Ovary (tissue), 9 donors: Measurements from ENCODE around the gene CCNE1. TPM values are rescaled to one million over a fixed set of nuclear protein-coding genes. Genes with fewer than 3 reads are reported as not detected.
"Not testable (repeated sequence)": the region's sequence is repeated elsewhere in the genome, so short reads cannot be mapped to it uniquely, and the experiment has no call there.

Experiments used
- DNase-seq, 5 donors: peaks; one replicate each; pipeline ENCODE4 v3.0.0-alpha.2; 2019 to 2020
- H3K27ac ChIP-seq, 2 donors: fragments of 200-600 bp; one replicate each; pipeline versions ENCODE4 v1.5.1 to v1.8.0; 2019 to 2022
- H3K27me3 ChIP-seq: fragments of 200-600 bp; one replicate; pipeline ENCODE4 v1.8.0; 2022
- H3K36me3 ChIP-seq: fragments of 200-600 bp; sonication (generic); one replicate; pipeline ENCODE4 v1.5.1; 2019
- H3K4me1 ChIP-seq: one replicate; pipeline ENCODE4 v1.8.1; 2013; ENCODE audit warnings: mild to moderate bottlenecking, moderate library complexity; ENCODE audit not compliant: insufficient read depth
- H3K4me3 ChIP-seq: fragments of 200-600 bp; sonication (generic); one replicate; pipeline ENCODE4 v1.5.1; 2017
- H3K9me3 ChIP-seq, 2 donors: fragments of 200-600 bp in 1 of 2; sonication (generic) in 1 of 2; one replicate each; pipeline versions ENCODE4 v1.5.1 to v1.8.1; 2013 to 2019; ENCODE audit warnings: mild to moderate bottlenecking in 1 of 2, moderate library complexity in 1 of 2
- EP300 ChIP-seq: sonication (generic); formaldehyde crosslinking; IDR thresholded peaks from one replicate; pipeline ENCODE4 v1.6.1; 2017; ENCODE audit warnings: antibody characterized with exemption
- POLR2A ChIP-seq: fragments of 450-650 bp; IDR thresholded peaks from one replicate; pipeline ENCODE4 v1.6.1; 2017; ENCODE audit warnings: antibody characterized with exemption, mild to moderate bottlenecking, moderate library complexity
- WGBS, 3 donors: extraction: QIAGEN DNeasy Blood & Tissue Kit in 1 of 3; methylation state at CpG; one replicate each; pipeline versions ENCODE4 v1.1.5 to v1.1.7; 2013 to 2017; 5-methylcytosine and 5-hydroxymethylcytosine counted together
- intact Hi-C, 4 donors: fragments of 100-400 bp; cut with DNase I; formaldehyde crosslinking; loops; one replicate each; pipeline versions ENCODE4 v1.11.0 to v1.15.1; 2022 to 2023
- polyA plus RNA-seq, 2 donors: library from polyadenylated mRNA; stranded (reverse); fragments of 200-250 nt in 1 of 2; fragments of 350-450 nt in 1 of 2; fragmentation: Illumina TruSeq in 1 of 2; extraction: RNeasy Lipid Tissue Mini Kit (QIAGEN cat#74804) in 1 of 2; gene quantifications; one replicate each; pipeline ENCODE4 v1.2.3, GENCODE V29; 2013 to 2014
- total RNA-seq, 7 donors: library from RNA; depleted of rRNA in 2 of 7; stranded (reverse); fragments of >200 nt in 2 of 7; fragmentation: NEBNext Ultra II Directional in 3 of 7; extraction: Animal tissue kit (Norgen Biotek cat#: 25700) in 3 of 7; gene quantifications; one replicate each; pipeline versions ENCODE4 v1.1.0 to v1.2.4, GENCODE V29; 2016 to 2023
- TF ChIP-seq, protein P1 (sequence below), 3 donors: fragments of 450-650 bp in 2 of 3; fragments of 200-600 bp in 1 of 3; IDR thresholded peaks; one replicate each; pipeline versions ENCODE4 v1.5.1 to v1.8.0; 2016 to 2022; ENCODE audit warnings: antibody characterized with exemption in 3 of 3, mild to moderate bottlenecking in 1 of 3
- donor health status: DM: no; HTN: no; CAD: no; lungs with moderate emphysema.
- donor health status: DM: no; HTN: no; CAD: no.
- donor health status: Bipolar disorder and iron deficiency.
- donor health status: DM: yes; HTN: yes; CAD: no.
- donor health status: DM: no; HTN: no; CAD: no.
- donor health status: DM: yes; HTN: yes; CAD: no.

The CCNE1 gene
- total and polyA plus RNA-seq, 9 donors, result 0.36 to 2.7 (median 0.98) TPM

DNA sequence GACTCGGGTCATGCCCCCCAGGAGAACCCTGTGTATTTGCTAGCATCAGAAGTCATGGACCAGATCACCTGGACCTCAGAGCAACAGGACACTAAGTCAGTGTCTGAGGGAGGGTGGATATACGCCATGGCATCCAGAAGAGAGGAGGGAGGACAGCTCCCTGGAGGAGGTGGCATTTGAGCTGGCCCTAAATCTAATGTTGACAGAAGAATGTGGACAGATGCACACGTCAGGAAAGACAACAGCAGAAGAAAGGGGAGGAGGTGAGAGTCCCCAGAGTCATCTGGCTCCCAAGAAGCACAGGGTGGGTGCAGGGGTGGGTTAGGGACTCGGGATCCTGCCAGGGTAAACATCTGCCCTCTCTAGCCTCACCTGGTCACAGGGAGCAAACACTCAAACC lies 24.5 kb upstream of the CCNE1 start:
- TF ChIP-seq POLR2A (no peak), EP300 (no peak)
- TF ChIP-seq, protein P1, sequence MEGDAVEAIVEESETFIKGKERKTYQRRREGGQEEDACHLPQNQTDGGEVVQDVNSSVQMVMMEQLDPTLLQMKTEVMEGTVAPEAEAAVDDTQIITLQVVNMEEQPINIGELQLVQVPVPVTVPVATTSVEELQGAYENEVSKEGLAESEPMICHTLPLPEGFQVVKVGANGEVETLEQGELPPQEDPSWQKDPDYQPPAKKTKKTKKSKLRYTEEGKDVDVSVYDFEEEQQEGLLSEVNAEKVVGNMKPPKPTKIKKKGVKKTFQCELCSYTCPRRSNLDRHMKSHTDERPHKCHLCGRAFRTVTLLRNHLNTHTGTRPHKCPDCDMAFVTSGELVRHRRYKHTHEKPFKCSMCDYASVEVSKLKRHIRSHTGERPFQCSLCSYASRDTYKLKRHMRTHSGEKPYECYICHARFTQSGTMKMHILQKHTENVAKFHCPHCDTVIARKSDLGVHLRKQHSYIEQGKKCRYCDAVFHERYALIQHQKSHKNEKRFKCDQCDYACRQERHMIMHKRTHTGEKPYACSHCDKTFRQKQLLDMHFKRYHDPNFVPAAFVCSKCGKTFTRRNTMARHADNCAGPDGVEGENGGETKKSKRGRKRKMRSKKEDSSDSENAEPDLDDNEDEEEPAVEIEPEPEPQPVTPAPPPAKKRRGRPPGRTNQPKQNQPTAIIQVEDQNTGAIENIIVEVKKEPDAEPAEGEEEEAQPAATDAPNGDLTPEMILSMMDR (IDR thresholded peaks at IDR 0.05), result no peak
- H3K27me3 ChIP-seq, result no peaks in the 10 kb centered on the region
- H3K27ac ChIP-seq, result no peak overlapping the region
- no peaks in the 10 kb centered on the region for H3K9me3 ChIP-seq
- intact Hi-C loops, result no loop called here
- no peak overlapping the region for H3K4me3 ChIP-seq
- WGBS, 3 donors, result 68 to 80% (median 73%) methylated on average over 4 of the region's 4 CpGs
- H3K4me1 ChIP-seq, result no peaks in the 10 kb centered on the region
- no peaks in the 10 kb centered on the region for H3K36me3 ChIP-seq
- DNase-seq, result no peak

DNA sequence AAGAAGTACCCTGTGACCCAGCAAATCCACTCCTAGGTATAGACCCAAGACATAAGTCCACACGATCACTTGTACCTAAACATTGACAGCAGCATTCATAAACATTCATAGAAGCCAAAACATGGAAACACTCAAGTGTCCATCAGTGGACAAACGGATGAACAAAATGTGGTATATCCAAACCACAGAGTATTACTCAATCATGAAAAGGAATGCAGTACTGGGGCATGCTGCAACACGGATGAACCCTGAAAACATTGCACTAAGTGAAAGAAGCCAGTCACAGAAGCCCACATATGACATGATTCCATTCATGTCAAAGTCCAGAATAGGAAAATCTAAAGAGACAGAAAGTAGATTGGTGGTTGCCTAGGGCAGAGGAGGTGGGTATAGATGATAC lies 22.8 kb upstream of the CCNE1 start:
- 87 to 89% (median 88%) methylated on average over 3 of the region's 3 CpGs for WGBS, 3 donors
- TF ChIP-seq POLR2A (no peak), EP300 (no peak)
- TF ChIP-seq, protein P1 (IDR thresholded peaks at IDR 0.05), result no peak
- Histone ChIP-seq H3K4me1 (no peaks in the 10 kb centered on the region), H3K27ac (no peak overlapping the region), H3K36me3 (no peaks in the 10 kb centered on the region), H3K27me3 (no peaks in the 10 kb centered on the region), H3K9me3 (no peaks in the 10 kb centered on the region), H3K4me3 (no peak overlapping the region)
- no peak for DNase-seq
- intact Hi-C loops, result no loop called here

DNA sequence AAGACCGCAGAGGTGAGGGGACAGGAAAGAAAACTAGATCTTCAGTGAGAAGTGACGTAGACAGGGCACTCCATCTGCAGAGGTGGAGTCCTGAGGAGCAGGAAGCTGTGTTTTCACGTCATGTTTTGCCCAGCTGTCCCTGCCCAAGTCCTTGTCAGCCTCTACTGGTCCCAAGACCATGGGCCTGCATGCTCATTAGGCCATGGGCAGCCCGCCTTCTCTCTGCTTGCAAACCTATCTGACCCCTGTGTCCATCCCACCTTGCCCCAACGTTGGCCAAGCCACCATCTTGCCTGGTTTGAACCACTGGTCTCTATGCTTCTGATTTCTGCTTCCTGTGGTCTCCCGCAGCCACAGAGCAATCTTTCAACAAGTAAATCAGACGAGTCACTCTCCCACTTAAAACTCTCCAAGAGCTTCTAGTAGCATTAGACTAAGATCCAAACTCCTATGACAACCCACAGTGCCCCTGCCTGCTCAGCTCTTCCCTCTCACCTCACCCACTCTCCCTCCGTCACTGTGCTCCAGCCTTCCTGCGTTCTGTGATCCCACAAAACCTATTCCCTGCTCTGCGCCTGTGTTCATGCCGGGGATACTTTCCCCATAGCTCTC lies 18.6 kb upstream of the CCNE1 start:
- Histone ChIP-seq H3K27me3 (no peaks in the 10 kb centered on the region), H3K4me1 (no peaks in the 10 kb centered on the region), H3K4me3 (no peak overlapping the region), H3K27ac (no peak overlapping the region), H3K9me3 (no peaks in the 10 kb centered on the region), H3K36me3 (no peaks in the 10 kb centered on the region)
- intact Hi-C loops, result loop anchor here in 1 of 4 donors (10.0 kb wide), 1 partner anchor 578 kb away; the partner anchor contains the start of gene UQCRFS1
- DNase-seq, result no peak
- no peak for TF ChIP-seq POLR2A
- TF ChIP-seq, protein P1 (IDR thresholded peaks at IDR 0.05), result no peak
- TF ChIP-seq EP300, result no peak
- WGBS, 3 donors, result 87 to 91% (median 91%) methylated on average over 11 of the region's 11 CpGs

DNA sequence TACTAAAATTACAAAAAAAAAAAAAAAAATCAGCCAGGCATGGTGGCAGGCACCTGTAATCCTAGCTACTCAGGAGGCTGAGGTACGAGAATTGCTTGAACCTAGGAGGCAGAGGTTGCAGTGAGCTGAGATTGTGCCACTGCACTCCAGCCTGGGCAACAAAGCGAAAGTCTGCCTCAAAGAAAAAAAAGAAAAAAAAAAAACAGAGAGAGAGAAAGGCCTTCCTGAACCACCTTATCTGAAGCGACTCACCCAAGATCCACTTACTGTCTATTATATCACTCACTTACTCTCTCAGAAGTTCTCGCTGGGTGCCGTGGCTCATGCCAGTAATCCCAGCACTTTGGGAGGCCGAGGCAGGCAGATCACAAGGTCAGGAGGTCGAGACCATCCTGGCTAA lies 17.3 kb upstream of the CCNE1 start:
- 87 to 89% (median 87%) methylated on average over 7 of the region's 7 CpGs for WGBS, 3 donors
- intact Hi-C loops, result loop anchor here in 1 of 4 donors (10.0 kb wide), 1 partner anchor 580 kb away; the partner anchor contains the start of gene UQCRFS1
- not testable (repeated sequence) for H3K9me3 ChIP-seq, H3K27ac ChIP-seq, H3K36me3 ChIP-seq, DNase-seq, H3K4me1 ChIP-seq, H3K4me3 ChIP-seq, H3K27me3 ChIP-seq

DNA sequence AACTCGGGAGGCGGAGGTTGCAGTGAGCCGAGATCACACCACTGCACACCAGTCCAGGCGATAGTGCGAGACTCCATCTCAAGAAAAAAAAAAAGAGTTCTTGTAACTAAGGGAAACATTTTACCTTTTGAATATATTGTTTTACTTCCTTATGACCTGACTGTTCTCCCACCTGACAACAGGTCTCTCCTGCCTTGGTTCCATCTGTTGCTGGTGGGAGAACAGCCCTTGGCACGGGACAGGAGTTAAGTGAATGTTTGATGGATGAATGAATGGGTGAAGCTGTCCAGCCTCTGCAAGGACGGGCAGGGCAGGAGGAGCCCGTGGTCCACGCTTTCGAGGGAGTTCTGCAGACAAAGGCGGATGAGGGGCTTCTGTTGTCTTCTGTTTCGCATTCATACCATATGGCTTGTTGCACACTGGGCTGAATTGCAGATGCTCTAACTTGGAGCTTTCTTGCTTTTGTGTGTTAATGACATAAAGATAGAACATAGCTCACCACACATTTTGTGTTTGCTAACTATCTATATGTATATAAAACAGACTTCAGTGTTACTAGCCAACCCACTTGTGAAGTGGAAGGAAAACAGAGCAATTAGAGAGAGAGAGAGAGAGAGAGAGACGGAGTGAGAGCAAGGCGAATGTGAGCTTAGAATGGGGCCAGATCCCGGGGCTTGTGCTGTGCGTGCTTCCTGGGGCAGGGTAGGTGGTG lies 16.2 kb upstream of the CCNE1 start:
- H3K36me3 ChIP-seq, result no peaks in the 10 kb centered on the region
- intact Hi-C loops, result loop anchor here in 1 of 4 donors (10.0 kb wide), 1 partner anchor 581 kb away; the partner anchor contains the start of gene UQCRFS1
- no peaks in the 10 kb centered on the region for H3K27me3 ChIP-seq
- TF ChIP-seq, protein P1 (IDR thresholded peaks at IDR 0.05), result no peak
- TF ChIP-seq EP300 (no peak), POLR2A (no peak)
- H3K27ac ChIP-seq, result no peak overlapping the region
- H3K9me3 ChIP-seq, result no peaks in the 10 kb centered on the region
- H3K4me1 ChIP-seq, result no peaks in the 10 kb centered on the region
- WGBS, 3 donors, result 65 to 77% (median 74%) methylated on average over 16 of the region's 16 CpGs
- no peak for DNase-seq
- no peak overlapping the region for H3K4me3 ChIP-seq
